Measurements from ENCODE around the gene ANGPTL8.

Gene ANGPTL8

DNA sequence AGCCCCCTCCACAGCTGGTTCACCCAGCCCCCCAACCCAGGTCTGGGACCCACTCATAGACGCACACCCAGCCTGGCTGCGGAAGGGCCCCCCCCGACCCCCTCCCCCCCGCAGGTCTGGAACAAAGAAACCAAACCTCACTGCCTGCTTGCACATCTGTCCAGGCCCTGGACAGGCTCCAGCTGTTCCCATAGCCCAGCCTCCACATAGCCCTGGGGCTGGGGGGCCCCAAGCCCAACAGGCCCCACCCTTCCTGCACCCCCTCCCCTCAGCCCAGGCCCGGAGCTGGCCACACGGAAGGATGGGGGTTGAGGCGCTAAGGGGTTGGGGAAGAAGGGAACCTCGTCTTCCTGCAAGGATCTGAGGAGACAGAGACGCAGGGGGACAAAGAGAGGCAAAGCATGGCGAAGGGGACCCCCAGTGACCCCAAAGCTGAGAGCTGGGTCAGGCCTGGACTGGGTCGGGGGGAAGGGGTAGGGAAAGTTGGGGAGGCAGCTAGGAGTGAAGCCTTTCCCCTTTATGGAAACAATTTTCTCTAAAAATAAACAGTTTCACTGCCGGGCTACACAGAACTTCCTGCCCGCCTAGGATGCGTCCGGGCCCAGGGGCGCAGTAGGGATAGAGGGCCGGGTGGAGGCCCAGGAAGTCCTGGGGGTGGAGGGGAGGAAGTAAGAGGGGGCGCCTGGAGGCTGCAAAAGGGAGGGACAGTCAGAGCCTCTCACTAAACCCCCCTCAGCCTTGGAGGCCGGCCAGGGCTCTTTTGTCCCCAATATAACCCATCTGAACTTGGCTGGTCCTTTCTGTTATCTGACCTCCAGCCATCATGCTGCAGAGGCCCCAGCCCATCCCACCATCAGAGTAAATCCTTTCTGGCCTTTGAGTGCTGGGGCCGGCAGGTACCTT is 44.5 kb upstream of the ANGPTL8 start:
- DNase-seq (ENCODE audit: extremely low read depth, low read depth), result no peak
- no peak for TF ChIP-seq CTCF (IDR thresholded peaks at IDR 0.05; ENCODE audit: low read depth, low read length)

DNA sequence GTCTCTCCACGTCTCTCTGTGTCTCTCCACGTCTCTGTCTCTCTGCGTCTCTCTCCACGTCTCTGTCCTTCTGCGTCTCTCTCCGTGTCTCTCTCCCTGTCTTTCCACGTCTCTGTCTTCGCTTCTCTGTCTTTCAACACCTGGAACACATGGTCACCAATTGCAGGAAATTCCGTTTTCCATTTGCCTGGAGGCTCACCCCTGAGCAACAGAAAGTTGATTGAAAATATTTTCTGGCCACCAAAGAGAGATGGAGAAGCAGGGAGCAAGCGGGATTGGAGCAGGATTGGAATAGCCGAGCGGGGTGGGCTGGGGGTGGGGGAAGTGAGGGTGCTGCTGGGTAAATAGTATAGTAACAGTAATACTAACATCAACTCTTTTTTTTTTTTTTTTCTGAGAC is 43.7 kb upstream of the ANGPTL8 start:
- TF ChIP-seq CTCF (IDR thresholded peaks at IDR 0.05; ENCODE audit: low read depth, low read length), result no peak
- no peak for DNase-seq (ENCODE audit: extremely low read depth, low read depth)

DNA sequence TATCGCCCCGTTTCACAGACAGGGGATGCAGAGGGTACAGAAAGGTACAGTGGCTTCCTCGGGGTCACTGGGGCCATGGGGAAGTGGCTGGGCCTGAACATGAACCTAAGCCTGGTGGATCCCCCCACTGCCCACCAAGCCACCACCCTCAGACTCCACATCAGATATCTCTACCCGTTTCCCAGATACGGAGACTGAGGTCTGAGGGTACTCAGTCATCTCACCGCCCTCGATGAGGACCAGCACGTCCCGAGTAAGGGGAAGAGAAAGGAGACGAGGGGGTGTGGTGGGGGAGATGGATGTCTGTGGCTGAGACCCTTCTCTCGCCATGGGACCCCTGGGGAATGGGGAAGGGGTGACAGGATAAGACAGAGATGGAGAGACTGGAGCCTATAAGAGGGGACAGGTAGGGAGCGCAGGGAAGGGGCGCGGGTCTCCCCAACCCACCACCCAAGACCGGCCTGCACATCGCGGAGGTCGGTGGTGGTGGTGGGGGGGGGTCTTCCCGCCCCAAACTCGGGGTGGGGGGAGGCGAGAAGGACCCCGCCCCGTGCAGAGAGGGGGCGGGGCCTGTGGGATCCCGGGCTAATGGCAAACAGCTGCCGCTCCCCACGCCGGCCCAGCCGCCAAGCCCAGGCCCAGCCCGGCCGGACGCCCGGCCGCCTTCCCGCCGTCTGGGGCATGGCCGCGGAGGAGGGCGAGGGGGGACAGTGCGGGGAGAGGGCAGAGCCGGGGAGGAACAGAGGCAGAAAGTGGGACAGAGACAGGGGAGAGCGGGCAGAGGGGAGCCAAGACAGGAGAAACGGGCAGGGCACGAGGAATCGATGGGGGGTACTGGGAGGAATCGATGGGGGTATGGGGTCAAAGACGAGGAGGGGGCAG is 42.8 kb upstream of the ANGPTL8 start:
- no peak for DNase-seq (ENCODE audit: extremely low read depth, low read depth)

DNA sequence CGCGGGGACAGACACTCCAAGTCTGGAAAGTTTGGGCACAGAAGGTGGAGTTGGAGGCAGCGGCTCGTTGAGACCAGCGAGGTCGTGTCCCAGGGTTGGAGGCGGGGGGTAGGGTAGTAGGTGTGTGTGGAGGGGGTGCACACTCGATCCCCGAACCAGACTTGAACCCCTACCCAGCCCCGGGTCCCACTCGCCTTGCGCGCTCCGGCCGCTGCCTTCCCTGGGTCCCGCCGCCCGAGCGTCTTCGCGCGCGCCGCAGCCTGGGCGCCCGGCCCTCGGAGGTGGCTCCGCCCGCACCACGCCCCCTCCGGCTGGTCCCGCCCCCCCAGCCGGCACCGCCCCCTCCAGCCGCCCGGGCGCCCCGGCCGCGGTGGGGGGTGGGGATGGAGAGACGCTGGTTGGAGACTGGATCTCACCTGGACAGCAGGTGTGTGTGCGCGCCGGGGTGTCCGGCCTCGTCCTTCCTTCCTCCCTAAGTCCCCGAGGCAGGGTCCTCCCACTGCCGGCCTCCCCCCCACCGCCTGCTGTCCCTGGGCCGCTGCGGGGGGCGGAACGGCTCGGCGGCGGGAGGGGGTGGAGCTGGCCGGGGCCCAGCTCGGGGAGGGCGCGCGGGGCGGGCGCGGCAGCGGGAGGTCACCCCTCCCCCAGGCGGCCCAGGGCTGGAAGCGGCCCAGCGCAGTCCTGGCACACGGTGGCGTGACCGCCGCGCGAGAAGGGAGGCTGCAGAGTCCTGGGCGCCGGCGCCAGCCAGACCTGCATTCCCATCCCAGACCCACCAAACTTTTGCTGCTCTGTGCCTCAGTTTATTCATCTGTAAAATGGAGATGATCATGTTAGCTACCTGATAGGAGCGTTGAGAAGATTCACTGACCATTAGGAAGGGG is 41.9 kb upstream of the ANGPTL8 start, which contains the start of gene KANK2:
KANK2 (minus strand) TSS at position 255 of the 884 bp plus-strand sequence. CDS start 3,034 bp downstream, outside the sequence.
- TF ChIP-seq CTCF (IDR thresholded peaks at IDR 0.05; ENCODE audit: low read depth, low read length), result no peak
- no peak for DNase-seq (ENCODE audit: extremely low read depth, low read depth)

More for the DNA sequence above, 42.8 kb upstream of the ANGPTL8 start:
- TF ChIP-seq CTCF (IDR thresholded peaks at IDR 0.05; ENCODE audit: low read depth, low read length), result no peak

DNA sequence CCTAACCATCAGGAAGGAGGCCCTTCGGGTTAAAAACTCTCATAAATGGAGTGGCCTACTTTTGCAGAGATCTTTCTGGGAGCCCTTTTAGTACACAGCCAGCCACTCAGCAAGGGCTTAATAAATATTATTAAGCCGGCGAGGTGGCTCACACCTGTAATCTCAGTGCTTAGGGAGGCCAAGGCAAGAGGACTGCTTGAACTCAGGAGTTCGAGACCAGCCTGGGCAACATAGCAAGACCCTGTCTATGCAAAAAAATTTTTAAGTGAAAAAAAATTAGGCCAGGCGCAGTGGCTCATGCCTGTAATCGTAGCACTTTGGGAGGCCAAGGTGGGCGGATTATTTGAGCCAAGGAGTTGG is 41.3 kb upstream of the ANGPTL8 start:
- TF ChIP-seq CTCF (IDR thresholded peaks at IDR 0.05; ENCODE audit: low read depth, low read length), result no peak
- no peak for DNase-seq (ENCODE audit: extremely low read depth, low read depth)

- no peak for TF ChIP-seq CTCF (IDR thresholded peaks at IDR 0.05; ENCODE audit: low read depth, low read length)
- DNase-seq (ENCODE audit: extremely low read depth, low read depth), result no peak
These were observed 40.5 kb upstream of the ANGPTL8 start for GRCh38 chr19:11198769-11199424.

Measured in AG09319 (cell line).